GM23248 (cell line): Measurements from ENCODE around the gene TMX1.

Experiments
- EZH2 ChIP-seq: fragments of 200-600 bp; sonication (generic); IDR thresholded peaks from 2 replicates; pipeline ENCODE4 v1.6.1; 2018; ENCODE audit warnings: antibody characterized with exemption, mild to moderate bottlenecking; ENCODE audit not compliant: insufficient read depth, poor library complexity, severe bottlenecking
- EZH2phosphoT487 ChIP-seq: fragments of 200-600 bp; sonication (generic); IDR thresholded peaks from 2 replicates; pipeline ENCODE4 v1.6.1; 2018; ENCODE audit warnings: antibody characterized with exemption, moderate library complexity, mild to moderate bottlenecking, low read depth; ENCODE audit not compliant: insufficient read depth

- no peak for TF ChIP-seq EZH2
- no peak for TF ChIP-seq EZH2phosphoT487
Measured at GRCh38 chr14:51294951-51295525, 55.0 kb downstream of the TMX1 start.
